GM19468 (cell line): ENCODE data around the gene LMTK2.

ENCODE experiments used
- ATAC-seq: cut with Tn5 transposase; IDR thresholded peaks from one replicate; pipeline ENCODE4 v1.9.1; 2021; ENCODE audit warnings: mild to moderate bottlenecking, moderate library complexity, moderate number of reproducible peaks; ENCODE audit not compliant: unreplicated experiment; ENCODE audit errors: extremely low read depth

Gene LMTK2

GRCh38 chr7:98171449-98171848, 64.8 kb downstream of the LMTK2 start:
- no peak for ATAC-seq

- ATAC-seq = no peak
Measured at GRCh38 chr7:98174334-98175259, 67.9 kb downstream of the LMTK2 start.

GRCh38 chr7:98175260-98175940, 68.7 kb downstream of the LMTK2 start:
- no peak for ATAC-seq

DNA sequence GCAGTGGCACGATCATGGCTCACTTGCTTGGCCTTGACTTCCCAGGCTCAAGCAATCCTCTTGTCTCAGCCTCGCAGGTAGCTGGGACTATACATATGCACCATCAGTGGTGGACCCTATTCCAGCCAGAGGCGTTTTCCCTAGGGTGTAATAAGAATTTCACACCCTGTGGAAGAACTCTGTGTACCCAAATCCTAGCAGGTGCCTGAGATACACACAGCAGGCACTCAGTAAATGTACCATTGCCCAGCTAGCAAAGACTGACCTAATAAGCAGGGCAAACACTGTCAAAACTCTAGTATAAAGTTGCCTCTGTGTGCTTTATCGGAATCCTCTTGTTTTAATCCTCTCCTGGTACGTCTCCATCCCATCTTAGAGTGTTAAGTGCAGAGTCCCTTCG, 70.9 kb downstream of the LMTK2 start:
- no peak for ATAC-seq

GRCh38 chr7:98178321-98178720, 71.7 kb downstream of the LMTK2 start:
- no peak for ATAC-seq

DNA sequence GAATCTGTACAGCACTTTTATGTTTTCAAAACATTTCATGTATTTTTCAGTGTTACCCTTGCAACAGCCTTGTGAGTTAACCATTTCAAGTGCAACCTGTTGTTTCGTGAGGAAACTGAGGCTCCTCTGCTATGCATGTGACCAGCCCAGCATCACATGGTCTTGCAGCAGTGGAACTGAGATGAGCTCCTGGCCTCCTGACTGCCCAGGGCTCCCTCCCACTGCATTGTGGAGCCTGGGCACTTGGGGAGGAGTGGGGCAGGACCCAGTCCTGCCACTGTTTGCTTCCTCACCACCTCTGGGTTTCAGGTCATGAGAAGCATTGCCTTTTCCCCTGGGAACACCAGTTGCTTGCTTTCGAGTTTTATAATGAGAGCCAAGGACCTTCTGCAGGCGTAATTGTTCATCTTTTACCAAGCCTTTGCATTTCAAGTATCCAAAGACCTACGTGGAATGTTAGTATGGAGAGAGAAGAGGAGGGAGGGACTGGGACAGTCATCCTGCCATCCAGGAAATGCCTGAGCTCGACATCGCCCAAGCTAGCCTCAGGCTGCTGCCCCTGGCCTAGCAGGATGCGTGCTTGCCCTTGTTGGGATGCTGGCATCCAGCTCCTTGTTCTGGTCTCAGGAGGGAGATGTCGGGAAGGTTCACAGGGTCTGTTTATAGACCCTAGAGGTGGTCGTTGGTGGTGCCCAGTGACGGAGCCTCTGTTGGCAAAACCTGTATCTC, 72.3 kb downstream of the LMTK2 start:
- ATAC-seq = no peak

DNA sequence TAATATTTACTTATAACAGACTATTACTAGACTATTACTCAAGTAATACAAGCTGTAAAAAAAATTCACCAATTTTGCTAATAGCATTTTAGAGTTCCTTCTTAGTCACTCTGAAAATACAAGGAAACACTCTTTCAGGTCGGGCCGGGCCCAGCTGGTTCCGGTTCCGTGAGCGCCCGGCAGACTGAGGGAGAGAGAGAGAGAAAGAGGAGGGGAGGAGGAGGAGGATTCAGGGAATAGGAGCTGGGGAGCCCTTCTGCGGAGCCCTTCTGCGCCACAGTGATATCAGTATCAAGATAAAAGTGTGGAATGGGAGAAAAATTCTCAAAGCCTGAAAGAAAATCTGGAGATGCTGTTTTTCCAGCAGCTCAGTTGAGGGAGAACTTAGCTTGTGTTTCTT, 74.1 kb downstream of the LMTK2 start:
- no peak for ATAC-seq

- no peak for ATAC-seq
Measured at GRCh38 chr7:98185101-98185500, 78.4 kb downstream of the LMTK2 start.

DNA sequence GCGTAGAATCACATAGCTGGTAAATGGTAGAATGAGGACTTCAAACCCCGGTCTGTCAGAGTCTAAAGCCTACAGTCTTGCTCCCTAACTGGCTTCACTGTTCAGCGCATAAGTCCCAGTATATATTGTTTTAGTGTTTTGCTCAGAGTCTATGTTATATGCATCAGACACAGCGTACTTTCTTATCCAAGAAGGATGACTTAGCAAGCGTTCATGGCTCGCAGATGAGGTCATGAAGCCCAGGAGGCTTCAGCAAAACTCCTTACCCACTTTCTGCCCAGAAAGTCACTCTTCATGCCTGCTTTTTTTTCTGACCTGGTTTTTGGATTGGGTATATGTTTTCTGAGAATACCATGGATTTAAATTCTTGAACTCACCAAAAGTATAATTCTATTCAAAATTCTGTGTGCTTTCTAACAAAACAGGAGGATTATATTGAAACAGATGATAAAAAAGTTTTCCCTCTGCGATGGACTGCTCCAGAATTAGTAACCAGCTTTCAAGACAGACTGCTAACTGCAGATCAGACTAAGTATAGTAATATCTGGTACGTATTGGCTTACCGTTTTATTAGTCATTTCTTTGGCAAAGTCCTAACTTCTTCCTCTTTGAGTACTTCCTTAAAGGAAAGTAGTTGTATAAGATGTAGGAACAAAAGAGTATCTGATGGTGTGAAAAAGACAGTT, 79.9 kb downstream of the LMTK2 start:
- ATAC-seq = no peak

DNA sequence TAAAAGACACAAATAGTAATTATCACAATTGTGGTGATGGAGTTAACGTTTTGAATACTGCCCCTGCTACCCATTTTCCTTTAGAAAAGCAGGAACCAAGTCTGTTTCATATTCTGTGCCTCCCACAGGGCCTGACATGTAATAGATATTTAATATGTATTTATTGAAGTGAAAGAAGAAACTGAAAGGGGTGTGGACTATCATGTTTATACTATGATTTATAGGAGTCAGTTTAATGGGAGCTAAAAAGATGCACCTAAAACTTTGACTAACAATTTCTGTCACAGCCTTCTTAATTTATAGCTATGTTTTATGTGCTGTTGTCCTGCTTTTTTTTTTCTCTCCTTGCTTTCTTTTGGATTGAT, 80.5 kb downstream of the LMTK2 start:
- ATAC-seq = no peak

DNA sequence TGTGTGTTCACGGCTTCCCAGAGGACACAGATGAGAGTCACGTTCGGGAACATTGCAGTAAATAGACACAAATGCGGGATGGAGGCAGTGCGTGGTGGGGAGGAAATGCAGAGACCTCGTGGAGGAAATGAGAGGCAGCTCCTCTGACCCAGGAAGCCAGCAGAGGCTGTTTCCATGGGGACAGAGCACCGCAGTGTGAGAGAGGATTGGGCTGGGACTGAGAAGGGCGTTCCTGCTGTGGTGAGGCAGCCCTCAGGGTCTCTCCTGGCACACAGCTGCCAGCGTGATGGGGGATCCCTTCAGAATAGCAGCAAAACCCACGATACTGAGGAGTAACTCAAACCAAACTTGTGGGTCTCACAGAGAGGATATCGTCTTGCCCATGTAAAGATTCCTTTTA, 82.9 kb downstream of the LMTK2 start:
- no peak for ATAC-seq

DNA sequence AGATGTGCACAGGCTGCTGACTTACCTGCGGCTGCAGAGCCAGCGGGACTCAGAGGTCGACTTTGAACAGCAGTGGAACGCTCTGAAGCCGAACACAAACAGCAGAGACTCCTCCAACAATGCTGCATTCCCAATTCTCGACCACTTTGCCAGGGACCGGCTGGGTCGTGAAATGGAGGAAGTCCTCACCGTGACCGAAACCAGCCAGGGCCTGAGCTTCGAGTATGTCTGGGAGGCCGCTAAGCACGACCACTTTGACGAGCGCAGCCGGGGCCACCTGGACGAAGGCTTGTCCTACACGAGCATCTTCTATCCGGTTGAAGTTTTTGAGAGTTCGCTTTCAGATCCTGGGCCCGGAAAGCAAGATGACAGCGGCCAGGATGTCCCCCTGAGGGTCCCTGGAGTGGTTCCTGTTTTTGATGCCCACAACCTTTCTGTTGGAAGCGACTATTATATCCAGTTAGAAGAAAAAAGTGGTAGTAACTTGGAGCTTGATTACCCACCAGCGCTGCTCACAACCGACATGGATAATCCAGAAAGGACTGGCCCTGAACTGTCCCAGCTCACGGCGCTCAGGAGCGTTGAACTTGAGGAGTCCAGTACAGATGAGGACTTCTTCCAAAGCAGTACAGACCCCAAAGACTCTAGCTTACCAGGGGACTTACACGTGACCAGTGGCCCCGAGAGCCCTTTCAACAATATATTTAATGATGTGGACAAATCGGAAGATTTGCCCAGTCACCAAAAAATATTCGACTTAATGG, 85.2 kb downstream of the LMTK2 start:
- ATAC-seq = no peak

DNA sequence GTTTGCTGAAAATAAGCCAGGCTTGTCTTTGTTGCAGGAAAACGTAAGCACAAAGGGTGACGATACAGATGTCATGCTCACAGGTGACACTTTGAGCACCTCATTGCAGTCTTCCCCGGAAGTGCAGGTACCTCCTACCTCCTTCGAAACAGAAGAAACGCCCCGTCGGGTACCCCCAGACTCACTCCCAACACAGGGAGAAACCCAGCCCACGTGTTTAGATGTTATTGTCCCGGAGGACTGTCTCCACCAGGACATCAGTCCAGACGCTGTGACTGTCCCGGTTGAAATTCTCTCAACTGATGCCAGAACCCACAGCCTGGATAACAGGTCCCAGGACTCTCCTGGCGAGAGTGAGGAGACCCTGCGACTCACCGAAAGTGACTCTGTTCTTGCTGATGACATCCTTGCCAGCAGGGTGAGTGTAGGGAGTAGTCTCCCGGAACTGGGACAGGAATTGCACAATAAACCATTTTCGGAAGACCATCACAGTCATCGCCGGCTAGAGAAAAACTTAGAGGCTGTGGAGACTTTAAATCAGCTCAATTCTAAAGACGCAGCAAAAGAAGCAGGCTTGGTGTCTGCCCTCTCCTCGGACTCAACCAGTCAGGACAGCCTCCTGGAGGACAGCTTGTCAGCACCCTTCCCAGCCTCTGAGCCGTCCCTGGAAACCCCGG, 86.3 kb downstream of the LMTK2 start:
- ATAC-seq = no peak

DNA sequence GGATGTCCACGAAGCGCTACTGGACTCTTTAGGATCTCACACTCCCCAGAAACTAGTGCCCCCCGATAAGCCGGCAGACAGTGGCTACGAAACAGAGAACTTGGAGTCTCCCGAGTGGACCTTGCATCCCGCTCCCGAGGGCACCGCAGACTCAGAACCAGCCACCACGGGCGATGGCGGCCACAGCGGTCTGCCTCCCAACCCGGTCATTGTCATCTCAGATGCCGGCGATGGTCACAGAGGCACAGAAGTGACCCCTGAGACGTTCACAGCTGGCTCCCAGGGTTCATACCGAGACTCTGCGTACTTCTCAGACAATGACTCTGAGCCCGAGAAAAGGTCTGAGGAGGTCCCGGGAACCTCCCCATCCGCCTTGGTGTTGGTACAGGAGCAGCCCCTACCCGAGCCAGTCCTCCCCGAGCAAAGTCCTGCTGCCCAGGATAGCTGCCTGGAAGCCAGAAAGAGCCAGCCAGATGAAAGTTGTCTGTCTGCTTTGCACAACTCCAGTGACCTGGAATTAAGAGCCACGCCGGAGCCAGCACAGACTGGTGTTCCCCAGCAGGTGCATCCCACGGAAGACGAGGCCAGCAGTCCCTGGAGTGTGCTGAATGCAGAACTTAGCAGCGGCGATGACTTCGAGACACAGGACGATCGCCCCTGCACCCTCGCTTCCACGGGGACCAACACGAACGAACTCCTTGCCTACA, 87.0 kb downstream of the LMTK2 start:
- no peak for ATAC-seq

DNA sequence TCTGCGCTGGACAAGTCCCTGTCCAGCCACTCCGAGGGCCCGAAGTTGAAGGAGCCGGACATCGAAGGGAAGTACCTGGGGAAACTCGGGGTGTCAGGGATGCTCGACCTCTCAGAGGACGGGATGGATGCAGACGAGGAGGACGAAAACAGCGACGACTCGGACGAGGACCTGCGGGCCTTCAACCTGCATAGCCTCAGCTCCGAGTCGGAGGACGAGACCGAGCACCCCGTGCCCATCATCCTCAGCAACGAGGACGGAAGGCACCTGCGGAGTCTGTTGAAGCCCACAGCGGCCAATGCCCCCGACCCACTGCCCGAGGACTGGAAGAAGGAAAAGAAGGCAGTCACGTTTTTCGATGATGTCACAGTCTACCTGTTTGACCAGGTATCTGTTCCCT, 87.5 kb downstream of the LMTK2 start:
- no peak for ATAC-seq

- ATAC-seq = no peak
Measured at GRCh38 chr7:98194672-98195457, 88.2 kb downstream of the LMTK2 start.

DNA sequence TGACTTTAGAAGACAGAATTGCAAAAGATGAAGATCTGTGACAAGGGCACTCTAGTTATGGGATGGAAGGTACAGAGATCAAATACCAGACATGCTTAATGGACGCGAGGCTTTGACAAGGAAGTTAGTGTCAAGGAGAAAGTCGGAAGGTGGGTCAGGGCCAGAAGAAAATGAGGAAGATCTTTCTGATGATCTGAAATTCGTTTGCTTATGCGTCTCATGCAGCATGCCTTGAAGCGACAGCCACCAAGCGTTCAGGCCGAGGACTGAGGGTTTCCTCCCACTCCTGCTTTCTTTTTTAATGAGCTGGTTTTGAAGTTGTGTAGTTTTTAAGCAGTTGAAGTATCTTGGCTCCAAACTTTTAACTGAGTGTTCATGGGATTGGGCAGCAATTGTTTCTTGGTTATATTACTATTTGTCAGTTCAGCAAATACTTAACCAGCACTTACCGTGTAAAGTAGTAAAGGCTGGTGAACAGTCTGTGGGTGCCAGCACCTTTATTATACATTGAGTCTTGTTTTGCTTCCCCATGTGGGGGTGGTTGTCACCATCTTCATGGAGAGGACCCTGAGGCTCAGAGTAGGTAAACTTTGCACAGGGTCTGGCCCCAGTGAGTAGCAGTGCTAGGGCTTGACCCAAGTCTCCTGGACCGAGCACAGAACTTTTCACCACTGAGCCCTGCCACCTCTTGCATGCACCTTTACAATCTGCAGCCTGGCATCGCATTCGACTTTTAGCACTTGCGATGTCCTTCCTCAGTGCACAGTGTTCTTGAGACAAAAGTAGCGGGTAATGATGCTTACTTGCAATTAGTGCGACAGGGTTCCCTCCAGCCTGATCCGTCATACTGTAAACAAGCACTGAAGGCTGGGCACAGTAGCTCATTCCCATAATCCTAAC, 90.3 kb downstream of the LMTK2 start:
- ATAC-seq = no peak
